DOHH2 (cell line): Measurements from ENCODE around the gene RNF213.

Source experiments
- H3F3A ChIP-seq: fragments of 200-600 bp; sonication (generic), shearing (Covaris generic); 2 replicates; pipeline ENCODE4 v1.6.0; 2016; ENCODE audit warnings: antibody characterized with exemption, mild to moderate bottlenecking; ENCODE audit not compliant: control insufficient read depth, insufficient read depth
- H3K27ac ChIP-seq: fragments of 200-600 bp; sonication (generic); 2 replicates; pipeline ENCODE4 v1.5.1; 2014; ENCODE audit warnings: low read depth, mild to moderate bottlenecking, low read length, moderate library complexity
- H3K27me3 ChIP-seq: fragments of 200-600 bp; sonication (generic); 2 replicates; pipeline ENCODE4 v1.6.1; 2014; ENCODE audit warnings: mild to moderate bottlenecking, low read length, mixed read lengths; ENCODE audit not compliant: control insufficient read depth
- H3K36me3 ChIP-seq: fragments of 200-600 bp; sonication (generic); 2 replicates; pipeline ENCODE4 v1.6.1; 2014; ENCODE audit warnings: mild to moderate bottlenecking, low read length, moderate library complexity, mixed read lengths; ENCODE audit not compliant: control insufficient read depth
- H3K4me1 ChIP-seq: fragments of 200-600 bp; sonication (generic); 2 replicates; pipeline ENCODE4 v1.6.1; 2014; ENCODE audit warnings: mild to moderate bottlenecking, low read length, mixed read lengths; ENCODE audit not compliant: control insufficient read depth
- H3K4me2 ChIP-seq: fragments of 200-600 bp; sonication (generic); 2 replicates; pipeline ENCODE4 v1.6.0; 2014; ENCODE audit warnings: mild to moderate bottlenecking, low read length, moderate library complexity
- H3K4me3 ChIP-seq: fragments of 200-600 bp; sonication (generic); 2 replicates; pipeline ENCODE4 v1.5.1; 2014; ENCODE audit warnings: mild to moderate bottlenecking, low read length, mixed read lengths
- H3K79me2 ChIP-seq: fragments of 200-600 bp; sonication (generic); 2 replicates; pipeline ENCODE4 v1.6.1; 2014; ENCODE audit warnings: mild to moderate bottlenecking, low read length, mixed read lengths; ENCODE audit not compliant: control insufficient read depth
- H3K9me2 ChIP-seq: fragments of 200-600 bp; sonication (generic); replicated peaks from 2 replicates; pipeline ENCODE4 v1.6.1; 2014; ENCODE audit warnings: mild to moderate bottlenecking, low read length, mixed read lengths; ENCODE audit not compliant: control insufficient read depth
- H3K9me3 ChIP-seq: fragments of 200-600 bp; sonication (generic); 2 replicates; pipeline ENCODE4 v1.6.1; 2014; ENCODE audit warnings: antibody characterized with exemption, low read length, mixed read lengths; ENCODE audit not compliant: control insufficient read depth, insufficient read depth
- H4K20me1 ChIP-seq: fragments of 200-600 bp; sonication (generic); 2 replicates; pipeline ENCODE4 v1.6.0; 2014; ENCODE audit warnings: low read depth, mild to moderate bottlenecking, antibody characterized with exemption, low read length, moderate library complexity; ENCODE audit not compliant: control insufficient read depth, insufficient read depth
- CTCF ChIP-seq: fragments of 200-600 bp; sonication (generic); IDR thresholded peaks from one replicate; pipeline ENCODE4 v1.5.1; 2014; ENCODE audit warnings: antibody characterized with exemption, mild to moderate bottlenecking, low read depth, low read length; ENCODE audit not compliant: poor library complexity, severe bottlenecking
- EZH2phosphoT487 ChIP-seq: fragments of 200-600 bp; sonication (generic); IDR thresholded peaks from 2 replicates; pipeline ENCODE4 v1.6.1; 2017; ENCODE audit warnings: borderline replicate concordance, mild to moderate bottlenecking, antibody characterized with exemption, low read length, moderate library complexity, mixed read lengths

Gene RNF213

DNA sequence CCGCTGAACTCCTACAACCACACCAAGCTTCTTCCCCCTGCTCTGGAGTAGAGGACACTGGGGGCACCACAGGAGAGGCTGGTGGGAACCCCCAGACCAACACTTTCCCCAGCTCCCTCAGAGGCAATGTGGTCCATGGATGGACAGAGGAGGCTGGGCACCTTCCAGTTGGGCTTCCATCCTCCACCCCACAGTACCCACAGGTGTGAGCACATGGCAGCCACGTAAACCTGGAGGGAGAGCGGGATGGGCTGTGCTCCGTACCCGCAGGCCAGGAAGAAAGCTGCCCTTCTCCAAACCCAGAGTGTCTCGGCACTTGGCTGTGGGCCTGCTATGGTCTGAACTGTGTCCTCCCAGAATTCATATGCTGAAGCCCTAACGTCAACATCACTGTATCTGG, 42.3 kb upstream of the RNF213 start:
- no peak overlapping the region for H3K27ac ChIP-seq
- no peak overlapping the region for H3K4me3 ChIP-seq
- TF ChIP-seq CTCF, result no peak
- no peak for TF ChIP-seq EZH2phosphoT487
- no peaks in the 10 kb centered on the region for H3K9me2 ChIP-seq
- no peaks in the 10 kb centered on the region for H3K36me3 ChIP-seq
- H3K9me3 ChIP-seq, result no peaks in the 10 kb centered on the region
- H3K4me2 ChIP-seq, result no peak overlapping the region
- peaks cover 19% of the 10 kb centered on the region for H3K4me1 ChIP-seq
- no peaks in the 10 kb centered on the region for H3K79me2 ChIP-seq
- H4K20me1 ChIP-seq, result 0 out of 2 replicates have a peak, but pooled peaks cover 2% of the 10 kb centered on the region
- no peaks in the 10 kb centered on the region for H3F3A ChIP-seq
- peaks cover 17% of the 10 kb centered on the region for H3K27me3 ChIP-seq

GRCh38 chr17:80219013-80219762, 41.5 kb upstream of the RNF213 start:
- H3K4me1 ChIP-seq, result peaks cover 19% of the 10 kb centered on the region
- no peaks in the 10 kb centered on the region for H3K79me2 ChIP-seq
- peaks cover 17% of the 10 kb centered on the region for H3K27me3 ChIP-seq
- no peaks in the 10 kb centered on the region for H3K36me3 ChIP-seq
- H3F3A ChIP-seq, result no peaks in the 10 kb centered on the region
- H3K9me2 ChIP-seq, result no peaks in the 10 kb centered on the region
- H3K4me3 ChIP-seq, result peak overlapping the region; percentile 19
- H3K9me3 ChIP-seq, result no peaks in the 10 kb centered on the region
- no peak for TF ChIP-seq EZH2phosphoT487
- TF ChIP-seq CTCF, result no peak
- H3K4me2 ChIP-seq, result peak overlapping the region; percentile 45
- 0 out of 2 replicates have a peak, but pooled peaks cover 2% of the 10 kb centered on the region for H4K20me1 ChIP-seq
- H3K27ac ChIP-seq, result no peak overlapping the region

GRCh38 chr17:80219763-80220053, 40.9 kb upstream of the RNF213 start:
- Histone ChIP-seq H3K4me3 (peak overlapping the region; percentile 19), H3K9me3 (no peaks in the 10 kb centered on the region)

More at GRCh38 chr17:80219763-80220053, 40.9 kb upstream of the RNF213 start:
- H3K27me3 ChIP-seq, result peaks cover 17% of the 10 kb centered on the region
- no peaks in the 10 kb centered on the region for H3K36me3 ChIP-seq
- H3K27ac ChIP-seq, result no peak overlapping the region
- no peaks in the 10 kb centered on the region for H3K9me2 ChIP-seq
- no peaks in the 10 kb centered on the region for H3K79me2 ChIP-seq
- no peaks in the 10 kb centered on the region for H3F3A ChIP-seq
- H3K4me2 ChIP-seq, result peak overlapping the region; percentile 45
- H3K4me1 ChIP-seq, result peaks cover 19% of the 10 kb centered on the region
- TF ChIP-seq CTCF (no peak), EZH2phosphoT487 (no peak)
- H4K20me1 ChIP-seq, result 0 out of 2 replicates have a peak, but pooled peaks cover 2% of the 10 kb centered on the region
